Breast epithelium (tissue), 3 donors: ENCODE measurements around the gene SLC23A1.

ENCODE experiments used
- CTCF ChIP-seq, 3 donors: fragments of 450-650 bp; IDR thresholded peaks; one replicate each; pipeline ENCODE4 v1.5.1; 2016 to 2017; ENCODE audit warnings: antibody characterized with exemption in 3 of 3, mild to moderate bottlenecking in 3 of 3, moderate library complexity in 3 of 3
- POLR2A ChIP-seq: fragments of 450-650 bp; IDR thresholded peaks from one replicate; pipeline ENCODE4 v1.6.1; 2016; ENCODE audit warnings: antibody characterized with exemption, mild to moderate bottlenecking, moderate library complexity
- POLR2AphosphoS5 ChIP-seq, 3 donors: sonication (generic); formaldehyde crosslinking; IDR thresholded peaks; one replicate each; pipeline ENCODE4 v1.6.1; 2017; ENCODE audit warnings: antibody characterized with exemption in 3 of 3

GRCh38 chr5:139386050-139386438 is 2.9 kb upstream of the SLC23A1 start:
- TF ChIP-seq POLR2AphosphoS5 (IDR thresholded peaks at IDR 0.05) (no peak), CTCF (IDR thresholded peaks at IDR 0.05) (no peak), POLR2A (no peak)
